Caki2 (cell line): Measurements from ENCODE around the gene MUC6. TPM values are rescaled to one million over a fixed set of nuclear protein-coding genes. Genes with fewer than 3 reads are reported as not detected.

Source experiments
- DNase-seq: peaks from one replicate; pipeline ENCODE4 v3.0.0-alpha.2; 2015; ENCODE audit warnings: low read depth
- in situ Hi-C: cut with HindIII; loops from 2 replicates; pipeline ENCODE4 v1.10.0; 2016; ENCODE audit warnings: low sequenced_read_pairs, low pct_unique_long_range_greater_than_20kb, mixed read lengths
- total RNA-seq: library from RNA; depleted of rRNA; stranded (reverse); fragments of >200 nt; shearing (Covaris generic); gene quantifications from 2 replicates; pipeline ENCODE4 v1.2.3, GENCODE V29; 2014; ENCODE audit warnings: low replicate concordance

MUC6 gene
- total RNA-seq, 1 experiment from 2014 or later = not detected

GRCh38 chr11:1002406-1002984 is 34.0 kb downstream of the MUC6 start:
- no peak for DNase-seq
- in situ Hi-C loops = no loop called here

GRCh38 chr11:1001617-1002405 is 34.7 kb downstream of the MUC6 start:
- in situ Hi-C loops = no loop called here
- no peak for DNase-seq

- no peak for DNase-seq
Observed at GRCh38 chr11:1000357-1001278, 35.9 kb downstream of the MUC6 start.

GRCh38 chr11:999009-999408 is 37.5 kb downstream of the MUC6 start:
- in situ Hi-C loops = no loop called here

More at GRCh38 chr11:1000357-1001278, 35.9 kb downstream of the MUC6 start:
- in situ Hi-C loops = no loop called here

GRCh38 chr11:997907-998306 is 38.6 kb downstream of the MUC6 start:
- in situ Hi-C loops = no loop called here

More at GRCh38 chr11:999009-999408, 37.5 kb downstream of the MUC6 start:
- no peak for DNase-seq

GRCh38 chr11:996681-997080 is 39.8 kb downstream of the MUC6 start:
- in situ Hi-C loops = no loop called here
- DNase-seq = no peak

More at GRCh38 chr11:997907-998306, 38.6 kb downstream of the MUC6 start:
- DNase-seq = no peak

- in situ Hi-C loops = no loop called here
- DNase-seq = peak; percentile 99
Observed at GRCh38 chr11:995752-996420, 40.6 kb downstream of the MUC6 start.

GRCh38 chr11:995044-995751 is 41.3 kb downstream of the MUC6 start:
- in situ Hi-C loops = no loop called here
- peak; percentile 18 for DNase-seq

GRCh38 chr11:993632-994167 is 42.8 kb downstream of the MUC6 start:
- in situ Hi-C loops = no loop called here
- DNase-seq = no peak

GRCh38 chr11:992577-992976 is 43.9 kb downstream of the MUC6 start:
- in situ Hi-C loops = no loop called here
- no peak for DNase-seq

- in situ Hi-C loops = no loop called here
- DNase-seq = no peak
Observed at GRCh38 chr11:991711-992307, 44.7 kb downstream of the MUC6 start.

- no peak for DNase-seq
- in situ Hi-C loops = no loop called here
Observed at GRCh38 chr11:991034-991433, 45.5 kb downstream of the MUC6 start.

GRCh38 chr11:990101-990500 is 46.4 kb downstream of the MUC6 start:
- in situ Hi-C loops = no loop called here
- DNase-seq = no peak

- in situ Hi-C loops = no loop called here
- no peak for DNase-seq
Observed at GRCh38 chr11:987671-988070, 48.8 kb downstream of the MUC6 start.

GRCh38 chr11:986952-987305 is 49.6 kb downstream of the MUC6 start:
- in situ Hi-C loops = no loop called here
- DNase-seq = no peak

- in situ Hi-C loops = no loop called here
- DNase-seq = no peak
Observed at GRCh38 chr11:986270-986951, 50.1 kb downstream of the MUC6 start.

GRCh38 chr11:985848-986247 is 50.7 kb downstream of the MUC6 start:
- DNase-seq = no peak
- in situ Hi-C loops = no loop called here
